ENCODE results near the gene CLGN.

Gene CLGN

GRCh38 chr4:140374130-140374477 is 53.3 kb downstream of the CLGN start:
- no peak for DNase-seq

GRCh38 chr4:140373328-140374129 is 53.9 kb downstream of the CLGN start, which contains the start of gene SCOC:
Gene SCOC, plus strand, starts transcription at chr4:140373646. Its CDS starts 5,525 bp downstream, at chr4:140379171.
- DNase-seq, result peak; percentile 95 to 100 (median 98)

GRCh38 chr4:140372751-140373327 is 54.6 kb downstream of the CLGN start:
- peak in 2 of 3 experiments; percentile 10 to 80 for DNase-seq

GRCh38 chr4:140368686-140369085 is 58.8 kb downstream of the CLGN start:
- no peak for DNase-seq

GRCh38 chr4:140367738-140368137 is 59.7 kb downstream of the CLGN start:
- DNase-seq, result no peak

GRCh38 chr4:140363558-140363957 is 63.9 kb downstream of the CLGN start:
- peak; percentile 68 to 96 (median 91) for DNase-seq

GRCh38 chr4:140363051-140363450 is 64.4 kb downstream of the CLGN start:
- DNase-seq, result peak in 1 of 3 experiments; percentile 68

- DNase-seq, result no peak
Observed at GRCh38 chr4:140361099-140361498, 66.3 kb downstream of the CLGN start.

- peak; percentile 72 to 96 (median 85) for DNase-seq
Observed at GRCh38 chr4:140359562-140360427, 67.7 kb downstream of the CLGN start.

GRCh38 chr4:140358281-140358680 is 69.2 kb downstream of the CLGN start:
- no peak for DNase-seq

GRCh38 chr4:140357868-140358267 is 69.6 kb downstream of the CLGN start:
- DNase-seq, result no peak

- DNase-seq, result no peak
Observed at GRCh38 chr4:140355288-140355687, 72.2 kb downstream of the CLGN start.

- DNase-seq, result no peak
Observed at GRCh38 chr4:140353786-140354185, 73.7 kb downstream of the CLGN start.

- peak in 1 of 3 experiments; percentile 37 for DNase-seq
Observed at GRCh38 chr4:140351093-140352075, 76.1 kb downstream of the CLGN start.

GRCh38 chr4:140349816-140350215 is 77.6 kb downstream of the CLGN start:
- DNase-seq, result no peak

GRCh38 chr4:140346136-140346535 is 81.3 kb downstream of the CLGN start:
- no peak for DNase-seq

- no peak for DNase-seq
Observed at GRCh38 chr4:140344621-140345020, 82.8 kb downstream of the CLGN start.

- DNase-seq, result no peak
Observed at GRCh38 chr4:140344101-140344500, 83.3 kb downstream of the CLGN start.

- DNase-seq, result peak in 1 of 3 experiments; percentile 8
Observed at GRCh38 chr4:140343303-140343702, 84.1 kb downstream of the CLGN start.

- DNase-seq, result peak in 1 of 3 experiments; percentile 15
Observed at GRCh38 chr4:140342620-140343019, 84.8 kb downstream of the CLGN start.
